Astrocyte (in vitro differentiated cells and primary cell): ENCODE measurements around the gene CCDC116. TPM values are rescaled to one million over a fixed set of nuclear protein-coding genes. Genes with fewer than 3 reads are reported as not detected.

Source experiments
- DNase-seq: peaks from one replicate; pipeline ENCODE4 v3.0.0-alpha.2; 2010; ENCODE audit warnings: low read depth
- FAIRE-seq: peaks from 2 replicates; lab custom pipeline; 2011; peaks lifted over from hg19 to GRCh38; lab: Jason Lieb, UNC
- H2AFZ ChIP-seq: 2 replicates; pipeline ENCODE4 v1.6.0; 2012; ENCODE audit warnings: low read depth, low read length, inconsistent platforms
- H3K27ac ChIP-seq: 2 replicates; pipeline ENCODE4 v1.5.1; 2011; ENCODE audit warnings: low read depth, low read length, inconsistent platforms
- H3K27me3 ChIP-seq: 2 replicates; pipeline ENCODE4 v1.6.0; 2011; ENCODE audit warnings: low read length, inconsistent platforms; ENCODE audit not compliant: insufficient read depth
- H3K36me3 ChIP-seq: 2 replicates; pipeline ENCODE4 v1.5.1; 2011; ENCODE audit warnings: low read length, inconsistent platforms; ENCODE audit not compliant: insufficient read depth
- H3K4me1 ChIP-seq: 2 replicates; pipeline ENCODE4 v1.5.1; 2011; ENCODE audit warnings: low read length, inconsistent platforms; ENCODE audit not compliant: insufficient read depth
- H3K4me2 ChIP-seq: 2 replicates; pipeline ENCODE4 v1.6.0; 2012; ENCODE audit warnings: low read length, inconsistent platforms
- H3K4me3 ChIP-seq: 2 replicates; pipeline ENCODE4 v1.5.1; 2011; ENCODE audit warnings: low read depth, mild to moderate bottlenecking, low read length, inconsistent platforms; ENCODE audit not compliant: insufficient read depth
- H3K79me2 ChIP-seq: 2 replicates; pipeline ENCODE4 v1.6.0; 2012; ENCODE audit warnings: mild to moderate bottlenecking, low read length, inconsistent platforms; ENCODE audit not compliant: insufficient read depth
- H3K9ac ChIP-seq: 2 replicates; pipeline ENCODE4 v1.6.0; 2012; ENCODE audit warnings: mild to moderate bottlenecking, low read length, inconsistent platforms
- H3K9me3 ChIP-seq: 2 replicates; pipeline ENCODE4 v1.5.1; 2012; ENCODE audit warnings: low read depth, mild to moderate bottlenecking, low read length, inconsistent platforms; ENCODE audit not compliant: insufficient read depth
- H4K20me1 ChIP-seq: 2 replicates; pipeline ENCODE4 v1.6.0; 2012; ENCODE audit warnings: low read length, inconsistent platforms; ENCODE audit not compliant: insufficient read depth
- H3K27ac Mint-ChIP-seq: one replicate; pipeline ENCODE4 v1.8.0; 2021; ENCODE audit warnings: mild to moderate bottlenecking, mixed read lengths; ENCODE audit not compliant: unreplicated experiment
- H3K27me3 Mint-ChIP-seq: one replicate; pipeline ENCODE4 v1.8.0; 2021; ENCODE audit warnings: low read depth, mixed read lengths; ENCODE audit not compliant: unreplicated experiment
- H3K36me3 Mint-ChIP-seq: one replicate; pipeline ENCODE4 v1.8.0; 2021; ENCODE audit warnings: low read depth, mixed read lengths; ENCODE audit not compliant: unreplicated experiment
- H3K4me1 Mint-ChIP-seq: one replicate; pipeline ENCODE4 v1.8.0; 2021; ENCODE audit warnings: low read depth, mixed read lengths; ENCODE audit not compliant: unreplicated experiment
- H3K4me3 Mint-ChIP-seq: one replicate; pipeline ENCODE4 v1.8.0; 2021; ENCODE audit warnings: mild to moderate bottlenecking, moderate library complexity, mixed read lengths; ENCODE audit not compliant: unreplicated experiment
- H3K9me3 Mint-ChIP-seq: one replicate; pipeline ENCODE4 v1.8.0; 2021; ENCODE audit warnings: mild to moderate bottlenecking, mixed read lengths; ENCODE audit not compliant: unreplicated experiment
- EZH2 ChIP-seq: IDR thresholded peaks from 2 replicates; pipeline ENCODE4 v1.6.1; 2012; ENCODE audit warnings: mild to moderate bottlenecking, low read length, inconsistent platforms; ENCODE audit not compliant: insufficient read depth
- total RNA-seq: library from RNA; stranded (reverse); gene quantifications from 2 replicates; pipeline ENCODE4 v1.2.1, GENCODE V29; 2021
- TF ChIP-seq, protein P1 (sequence below): IDR thresholded peaks from 2 replicates; pipeline ENCODE4 v1.5.1; 2011; ENCODE audit warnings: low read depth, mild to moderate bottlenecking, inconsistent platforms, low read length, moderate library complexity; ENCODE audit not compliant: insufficient read depth

CCDC116 gene
- total RNA-seq, 1 donor from 2014 or later, result 0.11 TPM

GRCh38 chr22:21626735-21627469, 5.7 kb upstream of the CCDC116 start:
- Histone ChIP-seq H3K4me3 (no peak overlapping the region), H3K79me2 (peaks cover 72% of the 10 kb centered on the region), H3K27ac (no peak overlapping the region), H3K27me3 (no peaks in the 10 kb centered on the region), H3K4me2 (no peak overlapping the region), H2AFZ (no peak overlapping the region), H3K9ac (no peak overlapping the region), H3K36me3 (peaks cover 4% of the 10 kb centered on the region), H4K20me1 (peaks cover 64% of the 10 kb centered on the region), H3K4me1 (peaks cover 13% of the 10 kb centered on the region), H3K9me3 (no peaks in the 10 kb centered on the region)
- TF ChIP-seq EZH2, result no peak
- TF ChIP-seq, protein P1, sequence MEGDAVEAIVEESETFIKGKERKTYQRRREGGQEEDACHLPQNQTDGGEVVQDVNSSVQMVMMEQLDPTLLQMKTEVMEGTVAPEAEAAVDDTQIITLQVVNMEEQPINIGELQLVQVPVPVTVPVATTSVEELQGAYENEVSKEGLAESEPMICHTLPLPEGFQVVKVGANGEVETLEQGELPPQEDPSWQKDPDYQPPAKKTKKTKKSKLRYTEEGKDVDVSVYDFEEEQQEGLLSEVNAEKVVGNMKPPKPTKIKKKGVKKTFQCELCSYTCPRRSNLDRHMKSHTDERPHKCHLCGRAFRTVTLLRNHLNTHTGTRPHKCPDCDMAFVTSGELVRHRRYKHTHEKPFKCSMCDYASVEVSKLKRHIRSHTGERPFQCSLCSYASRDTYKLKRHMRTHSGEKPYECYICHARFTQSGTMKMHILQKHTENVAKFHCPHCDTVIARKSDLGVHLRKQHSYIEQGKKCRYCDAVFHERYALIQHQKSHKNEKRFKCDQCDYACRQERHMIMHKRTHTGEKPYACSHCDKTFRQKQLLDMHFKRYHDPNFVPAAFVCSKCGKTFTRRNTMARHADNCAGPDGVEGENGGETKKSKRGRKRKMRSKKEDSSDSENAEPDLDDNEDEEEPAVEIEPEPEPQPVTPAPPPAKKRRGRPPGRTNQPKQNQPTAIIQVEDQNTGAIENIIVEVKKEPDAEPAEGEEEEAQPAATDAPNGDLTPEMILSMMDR, result no peak
- Mint-ChIP-seq H3K4me3 (peak overlapping the region; percentile 73), H3K4me1 (peaks cover 22% of the 10 kb centered on the region), H3K27ac (peak overlapping the region; percentile 29), H3K36me3 (peaks cover 15% of the 10 kb centered on the region), H3K27me3 (no peaks in the 10 kb centered on the region), H3K9me3 (no peaks in the 10 kb centered on the region)
- DNase-seq (no peak), FAIRE-seq (no peak)

DNA sequence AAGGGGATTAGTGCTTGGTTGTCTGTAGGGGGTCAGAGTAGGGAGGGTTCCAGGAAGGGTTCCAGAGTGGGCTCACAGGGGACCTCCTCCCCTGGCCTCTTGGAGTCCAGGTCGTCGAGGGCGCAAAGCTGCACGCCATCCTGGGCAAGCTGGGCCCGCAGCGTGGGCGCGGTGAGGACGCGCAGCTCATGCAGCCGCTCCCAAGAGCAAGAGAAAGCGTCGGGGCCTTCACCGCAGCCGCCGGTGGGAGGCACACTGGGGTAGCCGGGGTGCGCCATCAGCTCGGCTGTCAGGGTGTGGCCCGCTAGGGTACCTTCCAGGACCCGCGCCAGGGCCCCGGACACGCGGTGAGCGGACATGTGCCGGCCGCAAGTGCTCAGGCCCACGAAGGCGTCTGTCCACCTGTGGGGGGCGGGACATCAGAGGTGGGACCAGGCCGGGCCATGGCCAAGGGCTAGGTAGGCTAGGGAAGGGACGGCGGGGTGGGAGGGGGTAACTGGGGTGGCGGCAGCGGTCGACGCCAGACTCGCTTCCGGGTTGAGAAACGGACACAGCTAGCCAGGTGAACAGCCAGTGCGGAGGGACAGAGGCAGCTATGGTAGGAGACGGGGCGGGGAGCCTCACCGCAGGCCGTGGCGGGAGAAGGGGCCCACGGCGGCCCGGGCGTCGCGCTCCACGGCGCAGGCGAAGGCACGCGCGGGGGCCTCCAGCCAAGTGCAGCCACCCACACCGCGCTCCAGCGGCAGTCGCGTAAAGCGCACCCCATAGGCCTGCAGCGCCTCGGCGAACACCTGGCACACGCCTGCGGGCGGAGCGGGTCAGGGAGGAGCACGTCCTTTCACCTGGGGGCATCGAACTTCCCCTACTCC, 3.9 kb upstream of the CCDC116 start:
- peak overlapping the region; percentile 87 for H3K9ac ChIP-seq
- H2AFZ ChIP-seq, result peak overlapping the region; percentile 93
- peaks cover 10% of the 10 kb centered on the region for H3K36me3 Mint-ChIP-seq
- no peak overlapping the region for H3K27ac ChIP-seq
- no peak for DNase-seq
- FAIRE-seq, result no peak
- H3K4me1 ChIP-seq, result peaks cover 13% of the 10 kb centered on the region
- H4K20me1 ChIP-seq, result peaks cover 47% of the 10 kb centered on the region
- peaks cover 13% of the 10 kb centered on the region for H3K4me1 Mint-ChIP-seq
- no peaks in the 10 kb centered on the region for H3K27me3 Mint-ChIP-seq
- TF ChIP-seq EZH2, result no peak
- TF ChIP-seq, protein P1, result no peak
- peaks cover 55% of the 10 kb centered on the region for H3K79me2 ChIP-seq
- H3K9me3 ChIP-seq, result no peaks in the 10 kb centered on the region
- no peaks in the 10 kb centered on the region for H3K27me3 ChIP-seq
- peak overlapping the region; percentile 76 for H3K4me3 ChIP-seq
- peak overlapping the region; percentile 93 for H3K27ac Mint-ChIP-seq
- H3K4me2 ChIP-seq, result peak overlapping the region; percentile 88
- peak overlapping the region; percentile 87 for H3K4me3 Mint-ChIP-seq
- no peaks in the 10 kb centered on the region for H3K36me3 ChIP-seq
- H3K9me3 Mint-ChIP-seq, result no peaks in the 10 kb centered on the region
